Measurements from ENCODE around the gene LCE1C.

LCE1C gene
- 0 reads per million in 2 donors for total RNA-seq

GRCh38 chr1:152806576-152806975, at the start of gene LCE1C:
TSS of gene LCE1C (minus strand) at chr1:152806651. CDS start at chr1:152805478, 1,173 bp downstream.
- DNase-seq: no peak

- no peak for DNase-seq
Observed at GRCh38 chr1:152855661-152856060, 49.2 kb upstream of the LCE1C start.

GRCh38 chr1:152842556-152842955, 36.1 kb upstream of the LCE1C start, which contains the start of gene LCE6A:
TSS of gene LCE6A (plus strand) at chr1:152842856. CDS start at chr1:152843521, 665 bp downstream.
- DNase-seq: no peak

- no peak for DNase-seq
Observed at GRCh38 chr1:152836870-152837269, 30.4 kb upstream of the LCE1C start.

- DNase-seq: no peak
Observed at GRCh38 chr1:152827173-152827572, 20.7 kb upstream of the LCE1C start, which contains the start of gene LCE1A. TSS of gene LCE1A (plus strand) at chr1:152827473. CDS start at chr1:152827473, 0 bp downstream.

GRCh38 chr1:152824964-152825363, 18.5 kb upstream of the LCE1C start:
- DNase-seq: no peak

- DNase-seq: no peak
Observed at GRCh38 chr1:152823294-152823693, 16.8 kb upstream of the LCE1C start.

GRCh38 chr1:152817309-152817708, 10.9 kb upstream of the LCE1C start:
- no peak for DNase-seq

- no peak for DNase-seq
Observed at GRCh38 chr1:152811671-152812070, 5.2 kb upstream of the LCE1C start, which contains the start of gene LCE1B. TSS of gene LCE1B (plus strand) at chr1:152811971. CDS start at chr1:152812447, 476 bp downstream.

- no peak for DNase-seq
Observed at GRCh38 chr1:152811050-152811449, 4.6 kb upstream of the LCE1C start.

GRCh38 chr1:152801333-152801732, 5.1 kb downstream of the LCE1C start:
- DNase-seq: no peak

GRCh38 chr1:152796421-152796820, 10.0 kb downstream of the LCE1C start, which contains the start of gene LCE1D:
TSS of gene LCE1D (plus strand) at chr1:152796721. CDS start at chr1:152797795, 1,074 bp downstream.
- no peak for DNase-seq

- no peak for DNase-seq
Observed at GRCh38 chr1:152795686-152796085, 10.8 kb downstream of the LCE1C start.

GRCh38 chr1:152786077-152786476, 20.4 kb downstream of the LCE1C start, which contains the start of gene LCE1E:
TSS of gene LCE1E (plus strand) at chr1:152786257. CDS start at chr1:152787300, 1,043 bp downstream.
- no peak for DNase-seq

- DNase-seq: no peak
Observed at GRCh38 chr1:152783095-152783494, 23.4 kb downstream of the LCE1C start.

- no peak for DNase-seq
Observed at GRCh38 chr1:152777510-152778137, 28.8 kb downstream of the LCE1C start.

GRCh38 chr1:152776361-152776760, 30.1 kb downstream of the LCE1C start:
- no peak for DNase-seq

- DNase-seq: no peak
Observed at GRCh38 chr1:152774875-152775274, 31.6 kb downstream of the LCE1C start, which contains the start of gene LCE1F. TSS of gene LCE1F (plus strand) at chr1:152775140. CDS start at chr1:152776372, 1,232 bp downstream.

GRCh38 chr1:152770411-152770810, 36.0 kb downstream of the LCE1C start:
- DNase-seq: no peak

GRCh38 chr1:152768847-152769533, 37.5 kb downstream of the LCE1C start:
- no peak for DNase-seq

GRCh38 chr1:152761609-152762213, 44.7 kb downstream of the LCE1C start:
- no peak for DNase-seq

GRCh38 chr1:152760551-152761190, 45.8 kb downstream of the LCE1C start:
- DNase-seq: no peak

Data from T-helper 9 cell (primary cell).